Prostate gland (tissue), 2 donors: ENCODE results near the gene PP2D1. TPM values are rescaled to one million over a fixed set of nuclear protein-coding genes. Genes with fewer than 3 reads are reported as not detected.

Experiments
- DNase-seq: peaks from one replicate; pipeline ENCODE4 v3.0.0-alpha.2; 2019; ENCODE audit warnings: low spot score
- H3K27ac ChIP-seq, 2 donors: fragments of 200-600 bp; sonication (generic); 2 replicates each; pipeline ENCODE4 v1.5.1; 2017 to 2019
- H3K27me3 ChIP-seq: fragments of 200-600 bp; sonication (generic); replicated peaks from 2 replicates; pipeline ENCODE4 v1.5.1; 2019; ENCODE audit not compliant: insufficient read depth
- H3K36me3 ChIP-seq, 2 donors: fragments of 200-600 bp; sonication (generic); 1 replicate in 1 of 2; 2 replicates in 1 of 2; pipeline versions ENCODE4 v1.5.1 to v1.8.1; 2017 to 2019
- H3K4me1 ChIP-seq: fragments of 200-600 bp; sonication (generic); replicated peaks from 2 replicates; pipeline ENCODE4 v1.5.1; 2019
- H3K4me3 ChIP-seq, 2 donors: fragments of 200-600 bp; sonication (generic); 2 replicates each; pipeline ENCODE4 v1.5.1; 2017 to 2019
- H3K9me3 ChIP-seq: fragments of 200-600 bp; sonication (generic); 2 replicates; pipeline ENCODE4 v1.5.1; 2017
- CTCF ChIP-seq, 4 experiments: fragments of 200-600 bp in 2 of 4; fragments of 450-650 bp in 2 of 4; sonication (generic) in 2 of 4; IDR thresholded peaks; 1 replicate in 3 of 4; 2 replicates in 1 of 4; pipeline ENCODE4 v1.5.1; 2016 to 2019; ENCODE audit warnings: antibody characterized with exemption in 4 of 4, mild to moderate bottlenecking in 2 of 4, moderate library complexity in 2 of 4
- POLR2A ChIP-seq: fragments of 450-650 bp; IDR thresholded peaks from one replicate; pipeline ENCODE4 v1.6.1; 2016; ENCODE audit warnings: antibody characterized with exemption, mild to moderate bottlenecking
- POLR2AphosphoS5 ChIP-seq: sonication (generic); formaldehyde crosslinking; IDR thresholded peaks from one replicate; pipeline ENCODE4 v1.6.1; 2017; ENCODE audit warnings: antibody characterized with exemption
- WGBS: methylation state at CpG from one replicate; pipeline ENCODE4 v1.1.5; 2018; 5-methylcytosine and 5-hydroxymethylcytosine counted together
- intact Hi-C: fragments of 100-400 bp; cut with DNase I; formaldehyde crosslinking; loops from one replicate; pipeline ENCODE4 v1.14.2; 2022
- total RNA-seq, 2 donors: library from RNA; depleted of rRNA; stranded (reverse); fragments of >200 nt; gene quantifications; one replicate each; pipeline ENCODE4 v1.1.0, GENCODE V29; 2016

Gene PP2D1
- total RNA-seq, 2 donors from 2014 or later = 0.97 TPM; not detected in 1

GRCh38 chr3:20040548-20041196 lies 28.6 kb upstream of the PP2D1 start:
- H3K27me3 ChIP-seq = no peaks in the 10 kb centered on the region
- H3K4me1 ChIP-seq = no peaks in the 10 kb centered on the region
- H3K4me3 ChIP-seq = peak overlapping the region; percentile 62 to 74
- no peaks in the 10 kb centered on the region for H3K36me3 ChIP-seq
- WGBS = under 1% methylated on average over 62 of the region's 64 CpGs
- H3K9me3 ChIP-seq = no peaks in the 10 kb centered on the region
- TF ChIP-seq CTCF (IDR thresholded peaks at IDR 0.05) = peak in 3 of 4 experiments; percentile 7 to 44 (median 12)
- peak; percentile 53 for TF ChIP-seq POLR2AphosphoS5
- peak; percentile 29 for TF ChIP-seq POLR2A
- intact Hi-C loops = loop anchor here (2.0 to 5.0 kb wide), 2 partner anchors 102 to 144 kb away; no protein-coding TSS in a partner anchor
- DNase-seq = peak; percentile 87
- peak overlapping the region; percentile 97 for H3K27ac ChIP-seq

- no peaks in the 10 kb centered on the region for H3K4me1 ChIP-seq
- H3K4me3 ChIP-seq = peak within 1 kb of the TSS; percentile 62 to 74
- DNase-seq = peak; percentile 79
- WGBS = 1% methylated on average over 34 of the region's 75 CpGs
- peak within 1 kb of the TSS; percentile 97 for H3K27ac ChIP-seq
- intact Hi-C loops = loop anchor here (2.0 to 5.0 kb wide), 3 partner anchors 93 to 145 kb away; partner anchors contain the start of gene RAB5A
- no peaks in the 10 kb centered on the region for H3K9me3 ChIP-seq
- no peaks in the 10 kb centered on the region for H3K27me3 ChIP-seq
- H3K36me3 ChIP-seq = no peaks in the 10 kb centered on the region
- TF ChIP-seq POLR2A (peak; percentile 54), CTCF (IDR thresholded peaks at IDR 0.05) (peak; percentile 64 to 84 (median 78)), POLR2AphosphoS5 (peak; percentile 56)
These were observed 27.9 kb upstream of the PP2D1 start, which contains the start of gene KAT2B for GRCh38 chr3:20039765-20040547. Gene KAT2B (plus strand): TSS chr3:20040446. CDS start chr3:20040478, 32 bp downstream.

- TF ChIP-seq POLR2AphosphoS5 (no peak), POLR2A (no peak), CTCF (IDR thresholded peaks at IDR 0.05) (no peak)
- H3K27ac ChIP-seq = peak overlapping the region; percentile 97
- no peak for DNase-seq
- no peaks in the 10 kb centered on the region for H3K36me3 ChIP-seq
- WGBS = 0% methylated on average over 4 of the region's 4 CpGs
- no peaks in the 10 kb centered on the region for H3K4me1 ChIP-seq
- intact Hi-C loops = loop anchor here (5.0 kb wide), 1 partner anchor 92 kb away; the partner anchor contains the start of gene RAB5A
- H3K4me3 ChIP-seq = peak overlapping the region; percentile 62 to 74
- H3K9me3 ChIP-seq = no peaks in the 10 kb centered on the region
- no peaks in the 10 kb centered on the region for H3K27me3 ChIP-seq
These were observed 27.4 kb upstream of the PP2D1 start for GRCh38 chr3:20039466-20039764.

- peak; percentile 7 for TF ChIP-seq POLR2AphosphoS5
- TF ChIP-seq CTCF (IDR thresholded peaks at IDR 0.05) = no peak
- no peak for DNase-seq
- H3K27me3 ChIP-seq = no peaks in the 10 kb centered on the region
- H3K4me3 ChIP-seq = peak overlapping the region; percentile 62 to 74
- no peaks in the 10 kb centered on the region for H3K4me1 ChIP-seq
- H3K9me3 ChIP-seq = no peaks in the 10 kb centered on the region
- intact Hi-C loops = loop anchor here (5.0 kb wide), 1 partner anchor 92 kb away; the partner anchor contains the start of gene RAB5A
- WGBS = 10% methylated on average over 16 of the region's 16 CpGs
- H3K27ac ChIP-seq = peak overlapping the region; percentile 97
- no peaks in the 10 kb centered on the region for H3K36me3 ChIP-seq
These were observed 26.8 kb upstream of the PP2D1 start for GRCh38 chr3:20038699-20039465.
